Kidney (tissue), 14 donors: ENCODE data around the gene NOP53. TPM values are rescaled to one million over a fixed set of nuclear protein-coding genes. Genes with fewer than 3 reads are reported as not detected.
A peak's percentile ranks its signal among the peaks of the same experiment; 100 is the strongest.
"Not testable (repeated sequence)": the region's sequence is repeated elsewhere in the genome, so short reads cannot be mapped to it uniquely, and the experiment has no call there.

Experiments used
- DNase-seq, 5 donors: peaks; one replicate each; pipeline ENCODE4 v3.0.0-alpha.2; 2013 to 2020
- FAIRE-seq: peaks from 2 replicates; lab custom pipeline; 2012; peaks lifted over from hg19 to GRCh38; lab: Jason Lieb, UNC
- H3K27ac ChIP-seq, 2 donors: one replicate each; pipeline ENCODE4 v1.7.0; 2013; ENCODE audit warnings: low read depth in 2 of 2, low read length in 2 of 2, inconsistent platforms in 1 of 2
- H3K27me3 ChIP-seq: one replicate; pipeline ENCODE4 v1.7.1; 2013; ENCODE audit warnings: low read length, inconsistent platforms; ENCODE audit not compliant: control insufficient read depth, insufficient read depth
- H3K36me3 ChIP-seq, 3 donors: one replicate each; pipeline versions ENCODE4 v1.7.0 to v1.7.1; 2013; ENCODE audit warnings: low read length in 3 of 3, control low read depth in 1 of 3, inconsistent platforms in 1 of 3; ENCODE audit not compliant: insufficient read depth in 3 of 3, control insufficient read depth in 2 of 3
- H3K4me1 ChIP-seq, 3 donors: one replicate each; pipeline versions ENCODE4 v1.7.0 to v1.7.1; 2013; ENCODE audit warnings: low read length in 3 of 3, inconsistent platforms in 1 of 3, low read depth in 1 of 3; ENCODE audit not compliant: control insufficient read depth in 2 of 3, insufficient read depth in 2 of 3
- H3K4me3 ChIP-seq, 3 donors: one replicate each; pipeline versions ENCODE4 v1.7.0 to v1.8.1; 2013; ENCODE audit warnings: low read length in 3 of 3, control low read depth in 1 of 3, inconsistent platforms in 1 of 3
- H3K9ac ChIP-seq, 3 donors: one replicate each; pipeline versions ENCODE4 v1.7.0 to v1.7.1; 2013; ENCODE audit warnings: low read length in 3 of 3, control low read depth in 1 of 3, inconsistent platforms in 1 of 3
- H3K9me3 ChIP-seq, 3 donors: one replicate each; pipeline versions ENCODE4 v1.7.0 to v1.7.1; 2013; ENCODE audit warnings: low read length in 3 of 3, control low read depth in 1 of 3, inconsistent platforms in 1 of 3; ENCODE audit not compliant: control insufficient read depth in 2 of 3, insufficient read depth in 1 of 3
- CTCF ChIP-seq: IDR thresholded peaks from 3 replicates; pipeline ENCODE4 v1.5.1; 2012; ENCODE audit warnings: mild to moderate bottlenecking, moderate library complexity, borderline replicate concordance; ENCODE audit not compliant: insufficient read depth; ENCODE audit errors: extremely low read depth
- intact Hi-C: fragments of 100-400 bp; cut with DNase I; formaldehyde crosslinking; loops from one replicate; pipeline ENCODE4 v1.11.1; 2022
- polyA plus RNA-seq: library from polyadenylated mRNA; stranded (reverse); fragments of 350-450 nt; fragmentation: Illumina TruSeq; extraction: RNeasy Lipid Tissue Mini Kit (QIAGEN cat#74804); gene quantifications from one replicate; pipeline ENCODE4 v1.2.3, GENCODE V29; 2014; ENCODE audit warnings: low read depth, low replicate concordance; ENCODE audit not compliant: insufficient read depth
- total RNA-seq: library from RNA; stranded (reverse); fragmentation: NEBNext Ultra II Directional; extraction: Animal tissue kit (Norgen Biotek cat#: 25700); gene quantifications from one replicate; pipeline ENCODE4 v1.2.1, GENCODE V29; 2021
- donor health status: control.
- donor health status: control.
- donor health status: control.
- donor health status: control.
- donor health status: control.
- donor health status: DM: yes; HTN: yes; CAD: no.
- donor health status: Normal renal cell carcinoma (clear cell type).

Gene NOP53
- total and polyA plus RNA-seq, 2 donors from 2014 or later: 258 to 305 TPM

- Histone ChIP-seq H3K9ac (no peak overlapping the region), H3K4me1 (peaks cover 0 to 14% (median 0%) of the 10 kb centered on the region in 3 donors), H3K27ac (peak overlapping the region in 1 of 2 donors; percentile 7), H3K9me3 (no peaks in the 10 kb centered on the region), H3K4me3 (no peak overlapping the region), H3K36me3 (peaks cover 2 to 6% (median 3%) of the 10 kb centered on the region in 3 donors), H3K27me3 (no peaks in the 10 kb centered on the region)
- intact Hi-C loops: no loop called here
- TF ChIP-seq CTCF: no peak
- DNase-seq (peak in 1 of 5 donors; percentile 48), FAIRE-seq (no peak)
These were observed 31.2 kb downstream of the NOP53 start for GRCh38 chr19:47776568-47776967.

GRCh38 chr19:47777245-47778048 is 32.1 kb downstream of the NOP53 start:
- DNase-seq, intact Hi-C loops, H3K36me3 ChIP-seq, H3K27ac ChIP-seq, H3K27me3 ChIP-seq, H3K9me3 ChIP-seq, FAIRE-seq: not testable (repeated sequence)
- Histone ChIP-seq H3K9ac (peak overlapping the region in 2 of 3 donors; percentile 64 to 89), H3K4me1 (peaks cover 0 to 20% (median 0%) of the 10 kb centered on the region in 3 donors), H3K4me3 (peak overlapping the region in 2 of 3 donors; percentile 87 to 91)

GRCh38 chr19:47778049-47778953 is 33.0 kb downstream of the NOP53 start, which contains the start of gene SELENOW:
Gene SELENOW (plus strand): TSS chr19:47778703. CDS start chr19:47778786, 83 bp downstream.
- no peak for FAIRE-seq
- peaks cover 0 to 20% (median 0%) of the 10 kb centered on the region in 3 donors for H3K4me1 ChIP-seq
- H3K9me3 ChIP-seq: no peaks in the 10 kb centered on the region
- no peaks in the 10 kb centered on the region for H3K27me3 ChIP-seq
- peak; percentile 83 to 92 (median 89) for DNase-seq
- peak within 1 kb of the TSS; percentile 92 to 98 for H3K27ac ChIP-seq
- H3K36me3 ChIP-seq: peaks cover 3 to 7% (median 4%) of the 10 kb centered on the region in 3 donors
- intact Hi-C loops: no loop called here
- H3K9ac ChIP-seq: peak within 1 kb of the TSS; percentile 64 to 89 (median 86)
- H3K4me3 ChIP-seq: peak within 1 kb of the TSS; percentile 76 to 91 (median 87)
- no peak for TF ChIP-seq CTCF
